ENCODE data around the gene CBARP. TPM values are rescaled to one million over a fixed set of nuclear protein-coding genes. Genes with fewer than 3 reads are reported as not detected.

The CBARP gene
- total and polyA plus RNA-seq, 2 of the 13 experiments (the other 11 are each of a cell fraction or from before 2014, with no cell fraction given): 1.2 to 1.4 TPM

DNA sequence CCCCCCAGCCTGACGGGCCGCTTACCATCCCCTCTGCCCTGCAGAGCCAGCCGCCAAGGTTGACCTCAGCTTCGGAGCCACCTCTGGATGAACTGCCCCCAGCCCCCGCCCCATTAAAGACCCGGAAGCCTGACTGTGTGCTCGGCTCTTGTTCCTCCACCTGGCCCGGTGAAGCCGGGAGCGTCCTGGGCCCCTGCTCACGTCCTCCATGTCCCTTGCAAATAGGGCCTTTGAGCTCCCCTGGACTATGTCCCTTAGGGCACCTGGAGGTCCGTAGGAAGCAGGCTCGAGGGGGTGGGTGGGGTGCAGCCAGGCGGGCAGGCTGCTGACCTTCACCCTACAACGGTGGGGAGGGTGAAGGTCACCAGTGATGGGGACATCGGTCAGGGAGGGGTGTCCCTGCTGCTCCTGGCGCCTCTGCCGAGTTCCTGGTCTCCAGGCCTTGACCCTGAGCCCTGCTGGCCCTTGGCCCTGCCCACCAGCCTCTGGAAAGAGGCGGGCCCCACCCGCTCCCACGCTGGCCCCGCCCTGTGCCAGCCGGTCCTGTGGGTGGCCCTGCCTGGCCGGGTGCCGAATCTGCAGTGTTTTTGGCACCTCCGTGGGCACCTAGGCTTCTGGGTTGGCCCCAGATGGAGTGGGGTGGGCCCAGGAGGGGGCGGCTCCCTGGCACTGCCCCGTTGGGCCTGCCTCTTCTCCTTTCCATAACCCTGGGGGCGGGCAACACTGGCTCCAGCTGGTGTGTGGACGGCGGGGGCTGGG, 7.1 kb upstream of the CBARP start (continued):
- TF ChIP-seq, protein P1, sequence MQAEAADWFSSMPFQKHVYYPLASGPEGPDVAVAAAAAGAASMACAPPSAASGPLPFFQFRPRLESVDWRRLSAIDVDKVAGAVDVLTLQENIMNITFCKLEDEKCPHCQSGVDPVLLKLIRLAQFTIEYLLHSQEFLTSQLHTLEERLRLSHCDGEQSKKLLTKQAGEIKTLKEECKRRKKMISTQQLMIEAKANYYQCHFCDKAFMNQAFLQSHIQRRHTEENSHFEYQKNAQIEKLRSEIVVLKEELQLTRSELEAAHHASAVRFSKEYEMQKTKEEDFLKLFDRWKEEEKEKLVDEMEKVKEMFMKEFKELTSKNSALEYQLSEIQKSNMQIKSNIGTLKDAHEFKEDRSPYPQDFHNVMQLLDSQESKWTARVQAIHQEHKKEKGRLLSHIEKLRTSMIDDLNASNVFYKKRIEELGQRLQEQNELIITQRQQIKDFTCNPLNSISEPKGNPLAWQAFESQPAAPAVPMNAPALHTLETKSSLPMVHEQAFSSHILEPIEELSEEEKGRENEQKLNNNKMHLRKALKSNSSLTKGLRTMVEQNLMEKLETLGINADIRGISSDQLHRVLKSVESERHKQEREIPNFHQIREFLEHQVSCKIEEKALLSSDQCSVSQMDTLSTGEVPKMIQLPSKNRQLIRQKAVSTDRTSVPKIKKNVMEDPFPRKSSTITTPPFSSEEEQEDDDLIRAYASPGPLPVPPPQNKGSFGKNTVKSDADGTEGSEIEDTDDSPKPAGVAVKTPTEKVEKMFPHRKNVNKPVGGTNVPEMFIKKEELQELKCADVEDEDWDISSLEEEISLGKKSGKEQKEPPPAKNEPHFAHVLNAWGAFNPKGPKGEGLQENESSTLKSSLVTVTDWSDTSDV (CRISPR knock-in tag; IDR thresholded peaks at IDR 0.05): no peak
- TF ChIP-seq AGO2 (optimal IDR thresholded peaks at IDR 0.05; ENCODE audit: low read depth, low read length) (peak; percentile 95), SP140L (CRISPR knock-in tag; IDR thresholded peaks at IDR 0.05; ENCODE audit: borderline replicate concordance) (no peak), MATR3 (CRISPR knock-in tag; IDR thresholded peaks at IDR 0.05) (no peak), ZNF564 (CRISPR knock-in tag; IDR thresholded peaks at IDR 0.05) (0 out of 2 replicates have a peak, but pooled peaks have one; percentile 45), ZFY (CRISPR knock-in tag; IDR thresholded peaks at IDR 0.05) (peak; percentile 41; the same call in 1 of the 2 replicates), MZF1 (CRISPR knock-in tag; IDR thresholded peaks at IDR 0.05; ENCODE audit: borderline replicate concordance) (0 out of 2 replicates have a peak, but pooled peaks have one; percentile 16), JUND (CRISPR knock-in tag; IDR thresholded peaks at IDR 0.05) (no peak), CHCHD3 (CRISPR knock-in tag; IDR thresholded peaks at IDR 0.05) (no peak), ZNF616 (CRISPR knock-in tag; IDR thresholded peaks at IDR 0.05; ENCODE audit: low read depth) (no peak), CENPX (CRISPR knock-in tag; IDR thresholded peaks at IDR 0.05) (no peak), RFXANK (CRISPR knock-in tag; IDR thresholded peaks at IDR 0.05) (no peak), ZNF44 (CRISPR knock-in tag; IDR thresholded peaks at IDR 0.05) (no peak), ZNF776 (CRISPR knock-in tag; IDR thresholded peaks at IDR 0.05) (no peak; the same call in 1 of the 2 replicates), ZNF703 (CRISPR knock-in tag; IDR thresholded peaks at IDR 0.05; ENCODE audit: borderline replicate concordance) (no peak)
- TF ChIP-seq, protein P2, sequence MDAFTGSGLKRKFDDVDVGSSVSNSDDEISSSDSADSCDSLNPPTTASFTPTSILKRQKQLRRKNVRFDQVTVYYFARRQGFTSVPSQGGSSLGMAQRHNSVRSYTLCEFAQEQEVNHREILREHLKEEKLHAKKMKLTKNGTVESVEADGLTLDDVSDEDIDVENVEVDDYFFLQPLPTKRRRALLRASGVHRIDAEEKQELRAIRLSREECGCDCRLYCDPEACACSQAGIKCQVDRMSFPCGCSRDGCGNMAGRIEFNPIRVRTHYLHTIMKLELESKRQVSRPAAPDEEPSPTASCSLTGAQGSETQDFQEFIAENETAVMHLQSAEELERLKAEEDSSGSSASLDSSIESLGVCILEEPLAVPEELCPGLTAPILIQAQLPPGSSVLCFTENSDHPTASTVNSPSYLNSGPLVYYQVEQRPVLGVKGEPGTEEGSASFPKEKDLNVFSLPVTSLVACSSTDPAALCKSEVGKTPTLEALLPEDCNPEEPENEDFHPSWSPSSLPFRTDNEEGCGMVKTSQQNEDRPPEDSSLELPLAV (CRISPR knock-in tag; conservative IDR thresholded peaks at IDR 0.05; ENCODE audit: low read depth): no peak
- TF ChIP-seq, protein P3, sequence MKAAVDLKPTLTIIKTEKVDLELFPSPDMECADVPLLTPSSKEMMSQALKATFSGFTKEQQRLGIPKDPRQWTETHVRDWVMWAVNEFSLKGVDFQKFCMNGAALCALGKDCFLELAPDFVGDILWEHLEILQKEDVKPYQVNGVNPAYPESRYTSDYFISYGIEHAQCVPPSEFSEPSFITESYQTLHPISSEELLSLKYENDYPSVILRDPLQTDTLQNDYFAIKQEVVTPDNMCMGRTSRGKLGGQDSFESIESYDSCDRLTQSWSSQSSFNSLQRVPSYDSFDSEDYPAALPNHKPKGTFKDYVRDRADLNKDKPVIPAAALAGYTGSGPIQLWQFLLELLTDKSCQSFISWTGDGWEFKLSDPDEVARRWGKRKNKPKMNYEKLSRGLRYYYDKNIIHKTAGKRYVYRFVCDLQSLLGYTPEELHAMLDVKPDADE (CRISPR knock-in tag; IDR thresholded peaks at IDR 0.05): 0 out of 2 replicates have a peak, but pooled peaks have one; percentile 42
- TF ChIP-seq, protein P4, sequence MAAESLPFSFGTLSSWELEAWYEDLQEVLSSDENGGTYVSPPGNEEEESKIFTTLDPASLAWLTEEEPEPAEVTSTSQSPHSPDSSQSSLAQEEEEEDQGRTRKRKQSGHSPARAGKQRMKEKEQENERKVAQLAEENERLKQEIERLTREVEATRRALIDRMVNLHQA (CRISPR knock-in tag; IDR thresholded peaks at IDR 0.05): no peak
- TF ChIP-seq, protein P5, sequence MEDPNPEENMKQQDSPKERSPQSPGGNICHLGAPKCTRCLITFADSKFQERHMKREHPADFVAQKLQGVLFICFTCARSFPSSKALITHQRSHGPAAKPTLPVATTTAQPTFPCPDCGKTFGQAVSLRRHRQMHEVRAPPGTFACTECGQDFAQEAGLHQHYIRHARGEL (CRISPR knock-in tag; IDR thresholded peaks at IDR 0.05): no peak
- TF ChIP-seq, protein P6, sequence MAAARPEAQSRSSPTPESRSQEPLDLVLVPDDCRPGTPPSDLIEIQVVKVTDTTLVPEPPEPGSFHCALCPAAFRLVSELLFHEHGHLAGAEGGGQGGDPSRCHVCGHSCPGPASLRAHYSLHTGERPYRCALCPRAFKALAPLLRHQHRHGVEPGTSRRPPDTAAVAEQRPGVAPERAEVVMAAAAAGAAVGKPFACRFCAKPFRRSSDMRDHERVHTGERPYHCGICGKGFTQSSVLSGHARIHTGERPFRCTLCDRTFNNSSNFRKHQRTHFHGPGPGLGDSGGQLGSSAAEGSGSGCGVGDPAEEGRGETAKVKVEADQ (CRISPR knock-in tag; IDR thresholded peaks at IDR 0.05; ENCODE audit: borderline replicate concordance): no peak
